CD1c-positive myeloid dendritic cell (primary cell): ENCODE results near the gene IFITM1.

Experiments
- DNase-seq: peaks from one replicate; pipeline ENCODE4 v3.0.0-alpha.2; 2016; ENCODE audit errors: extremely low spot score

IFITM1 gene

GRCh38 chr11:293852-294661, 19.8 kb upstream of the IFITM1 start:
- no peak for DNase-seq

GRCh38 chr11:294780-295179, 19.1 kb upstream of the IFITM1 start:
- no peak for DNase-seq

- DNase-seq: no peak
These were observed 18.3 kb upstream of the IFITM1 start for GRCh38 chr11:295351-296170.

- DNase-seq: no peak
These were observed 17.4 kb upstream of the IFITM1 start for GRCh38 chr11:296171-297050.

- no peak for DNase-seq
These were observed 16.7 kb upstream of the IFITM1 start for GRCh38 chr11:297051-297585.

GRCh38 chr11:297586-298405, 16.0 kb upstream of the IFITM1 start:
- DNase-seq: peak; percentile 28

- no peak for DNase-seq
These were observed 15.3 kb upstream of the IFITM1 start for GRCh38 chr11:298406-299065.

GRCh38 chr11:299081-299891, 14.6 kb upstream of the IFITM1 start, which contains the start of gene IFITM5:
Gene IFITM5 (minus strand): TSS chr11:299526. CDS start chr11:299490, 36 bp downstream.
- DNase-seq: no peak

GRCh38 chr11:299951-300735, 13.7 kb upstream of the IFITM1 start:
- no peak for DNase-seq

GRCh38 chr11:303363-303762, 10.5 kb upstream of the IFITM1 start:
- peak; percentile 38 for DNase-seq

- no peak for DNase-seq
These were observed 9.8 kb upstream of the IFITM1 start for GRCh38 chr11:304061-304506.

- peak; percentile 53 for DNase-seq
These were observed 8.7 kb upstream of the IFITM1 start for GRCh38 chr11:304915-305843.

- no peak for DNase-seq
These were observed 8.0 kb upstream of the IFITM1 start for GRCh38 chr11:305844-306211.

- no peak for DNase-seq
These were observed 7.0 kb upstream of the IFITM1 start for GRCh38 chr11:306645-307371.

- DNase-seq: peak; percentile 77
These were observed 5.8 kb upstream of the IFITM1 start, which contains the start of gene IFITM2 for GRCh38 chr11:307766-308708. Gene IFITM2 (plus strand): TSS chr11:307816. CDS start chr11:308193, 377 bp downstream.
